Uterus (tissue), 2 donors: ENCODE results near the gene CNOT2.

Source experiments
- POLR2A ChIP-seq, 2 donors: fragments of 450-650 bp; IDR thresholded peaks; one replicate each; pipeline ENCODE4 v1.6.1; 2016; ENCODE audit warnings: antibody characterized with exemption in 2 of 2, mild to moderate bottlenecking in 1 of 2, moderate library complexity in 1 of 2
- TF ChIP-seq, protein P1 (sequence below), 4 experiments: fragments of 200-600 bp in 2 of 4; fragments of 450-650 bp in 2 of 4; sonication (generic) in 2 of 4; IDR thresholded peaks; one replicate each; pipeline ENCODE4 v1.5.1; 2016 to 2019; ENCODE audit warnings: antibody characterized with exemption in 4 of 4, mild to moderate bottlenecking in 2 of 4, moderate library complexity in 1 of 4

DNA sequence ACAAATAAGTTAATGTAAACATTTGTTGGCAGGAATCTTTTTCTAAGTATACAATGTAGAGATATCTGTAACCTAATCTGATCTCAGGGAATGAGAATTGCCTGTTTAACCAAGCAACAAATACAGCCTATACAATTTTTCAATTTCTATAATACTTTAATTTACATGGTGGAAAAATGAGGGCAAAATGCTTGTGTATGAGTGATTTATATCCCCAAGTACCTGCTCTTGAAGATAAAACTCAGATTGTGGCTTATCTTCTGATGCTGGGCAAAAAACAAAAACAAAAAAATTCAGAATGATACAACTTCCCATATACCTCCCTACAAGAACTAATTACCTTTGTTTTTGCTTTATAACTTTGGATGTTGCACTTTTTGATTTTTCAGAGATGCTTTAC is 2.2 kb downstream of the CNOT2 start:
- TF ChIP-seq, protein P1, sequence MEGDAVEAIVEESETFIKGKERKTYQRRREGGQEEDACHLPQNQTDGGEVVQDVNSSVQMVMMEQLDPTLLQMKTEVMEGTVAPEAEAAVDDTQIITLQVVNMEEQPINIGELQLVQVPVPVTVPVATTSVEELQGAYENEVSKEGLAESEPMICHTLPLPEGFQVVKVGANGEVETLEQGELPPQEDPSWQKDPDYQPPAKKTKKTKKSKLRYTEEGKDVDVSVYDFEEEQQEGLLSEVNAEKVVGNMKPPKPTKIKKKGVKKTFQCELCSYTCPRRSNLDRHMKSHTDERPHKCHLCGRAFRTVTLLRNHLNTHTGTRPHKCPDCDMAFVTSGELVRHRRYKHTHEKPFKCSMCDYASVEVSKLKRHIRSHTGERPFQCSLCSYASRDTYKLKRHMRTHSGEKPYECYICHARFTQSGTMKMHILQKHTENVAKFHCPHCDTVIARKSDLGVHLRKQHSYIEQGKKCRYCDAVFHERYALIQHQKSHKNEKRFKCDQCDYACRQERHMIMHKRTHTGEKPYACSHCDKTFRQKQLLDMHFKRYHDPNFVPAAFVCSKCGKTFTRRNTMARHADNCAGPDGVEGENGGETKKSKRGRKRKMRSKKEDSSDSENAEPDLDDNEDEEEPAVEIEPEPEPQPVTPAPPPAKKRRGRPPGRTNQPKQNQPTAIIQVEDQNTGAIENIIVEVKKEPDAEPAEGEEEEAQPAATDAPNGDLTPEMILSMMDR (IDR thresholded peaks at IDR 0.05) = no peak
- no peak for TF ChIP-seq POLR2A (IDR thresholded peaks at IDR 0.05)
